NK-92 treated with Interleukin-12 subunit alpha and Interleukin-12 subunit beta, amount 100 ng/mL, for 24 hours (cell line): ENCODE measurements around the gene C5orf47.

Experiments
- DNase-seq: peaks from one replicate; lab custom pipeline; 2025; lab: John Stamatoyannopoulos, UW

Gene C5orf47

GRCh38 chr5:174044466-174045254 lies 55.7 kb downstream of the C5orf47 start:
- no peak for DNase-seq

GRCh38 chr5:174045470-174046025 lies 56.6 kb downstream of the C5orf47 start, which contains the start of gene NSG2:
Gene NSG2 (plus strand): TSS chr5:174045706. CDS start chr5:174046756, 1,050 bp downstream.
- DNase-seq: no peak

GRCh38 chr5:174046558-174046957 lies 57.6 kb downstream of the C5orf47 start:
- DNase-seq: no peak

- DNase-seq: no peak
Observed at GRCh38 chr5:174047472-174048099, 58.6 kb downstream of the C5orf47 start.

- DNase-seq: no peak
Observed at GRCh38 chr5:174052636-174053035, 63.7 kb downstream of the C5orf47 start.

- no peak for DNase-seq
Observed at GRCh38 chr5:174053905-174054304, 64.9 kb downstream of the C5orf47 start.
